HG03196 (cell line): ENCODE data around the gene BLOC1S1.

Source experiments
- ATAC-seq: cut with Tn5 transposase; IDR thresholded peaks from one replicate; pipeline ENCODE4 v1.9.1; 2021; ENCODE audit not compliant: unreplicated experiment

BLOC1S1 gene

DNA sequence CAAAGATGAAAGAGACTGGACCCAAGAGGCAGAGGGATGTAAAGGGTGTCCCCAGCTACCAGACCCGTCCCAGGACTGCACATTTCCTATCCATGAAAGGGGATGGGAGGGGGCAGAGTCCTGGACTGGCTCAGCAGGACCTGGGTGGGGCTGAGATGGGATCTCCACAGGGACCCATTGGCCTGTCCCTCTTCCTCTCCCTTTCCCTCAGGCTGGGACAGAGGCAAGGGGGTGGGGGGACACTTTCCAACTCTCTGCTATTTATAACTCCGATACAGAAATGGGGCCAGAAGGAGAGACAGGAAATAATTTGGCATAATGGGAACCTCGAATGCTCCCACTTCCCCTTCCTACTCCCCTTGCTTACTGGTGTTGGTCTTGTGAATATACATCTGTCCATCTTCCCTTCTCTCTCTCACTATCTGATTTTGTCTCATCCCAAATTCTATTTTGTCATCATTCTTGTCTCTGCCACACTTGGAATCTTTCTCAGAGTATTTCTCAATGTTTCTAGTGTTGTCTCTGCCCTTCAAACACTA, 7.1 kb upstream of the BLOC1S1 start:
- no peak for ATAC-seq

DNA sequence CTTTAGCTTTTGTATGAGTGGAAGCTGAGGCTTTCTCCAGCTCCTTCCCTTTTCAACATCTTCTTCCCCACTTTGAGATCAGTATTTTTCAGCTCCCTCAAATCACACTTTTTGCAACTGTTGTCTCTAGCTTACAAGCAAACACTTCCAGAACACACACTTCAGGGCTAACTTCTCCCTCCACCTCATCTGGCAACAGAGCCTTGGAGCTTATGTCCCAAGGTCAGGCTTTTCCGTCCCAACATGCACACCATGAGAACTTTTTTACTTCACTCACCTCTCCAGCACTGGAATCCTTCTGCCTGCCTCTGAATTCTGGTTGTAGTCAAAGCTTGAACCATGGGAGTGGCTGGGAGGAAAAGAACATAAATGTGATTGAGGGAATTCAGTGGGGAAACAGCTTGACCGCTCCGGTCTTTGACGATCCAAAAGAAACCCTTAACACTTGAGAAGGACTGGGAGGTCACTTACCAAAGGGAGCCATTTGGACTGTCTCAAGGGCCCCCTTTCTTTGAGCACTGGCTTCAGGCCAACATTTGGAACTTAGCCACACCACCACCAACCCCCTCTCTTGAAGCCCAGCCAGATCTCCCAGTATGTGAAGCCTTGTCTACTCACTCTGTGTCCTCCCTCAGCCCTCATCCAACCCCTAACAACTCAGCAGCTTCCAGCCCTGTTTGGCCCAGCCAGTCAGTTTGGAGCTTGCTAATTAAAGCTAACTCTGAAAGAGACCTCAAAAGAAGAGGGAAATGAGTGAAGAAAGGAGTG, 3.9 kb upstream of the BLOC1S1 start:
- no peak for ATAC-seq

DNA sequence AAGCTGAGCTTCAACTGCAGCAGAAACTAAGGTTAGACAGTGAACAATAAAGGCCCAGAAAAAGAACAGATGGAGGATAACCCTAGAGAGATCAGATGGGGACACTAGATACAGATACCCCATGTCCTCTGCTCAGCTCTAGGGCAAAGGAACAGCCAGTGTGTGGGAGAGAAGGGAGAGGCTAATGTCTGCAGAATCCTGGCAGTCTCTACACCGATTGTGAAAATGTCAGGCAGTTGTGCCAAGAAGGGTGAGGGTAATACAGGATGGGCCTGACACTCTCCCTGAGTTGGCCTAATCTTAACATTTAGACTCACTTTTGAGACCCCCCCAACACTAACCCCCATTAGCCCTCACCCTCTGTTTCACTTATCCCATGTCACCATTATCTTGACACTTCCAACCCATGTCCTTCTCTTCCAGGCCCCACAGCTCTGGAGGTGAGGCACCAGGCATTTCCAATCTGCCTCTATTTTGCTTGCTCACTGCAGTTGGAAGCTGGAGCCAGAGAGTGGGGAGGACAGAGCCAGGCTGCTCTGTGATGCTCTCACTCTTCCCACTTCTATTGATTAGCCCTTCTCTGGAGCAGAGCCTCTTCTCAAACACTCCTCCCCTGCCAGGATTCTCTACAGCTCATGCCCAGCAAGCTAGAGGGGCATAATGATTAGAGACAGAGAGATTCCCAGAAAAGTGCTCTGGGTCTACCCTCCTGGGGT, 3.0 kb upstream of the BLOC1S1 start:
- ATAC-seq, result no peak

DNA sequence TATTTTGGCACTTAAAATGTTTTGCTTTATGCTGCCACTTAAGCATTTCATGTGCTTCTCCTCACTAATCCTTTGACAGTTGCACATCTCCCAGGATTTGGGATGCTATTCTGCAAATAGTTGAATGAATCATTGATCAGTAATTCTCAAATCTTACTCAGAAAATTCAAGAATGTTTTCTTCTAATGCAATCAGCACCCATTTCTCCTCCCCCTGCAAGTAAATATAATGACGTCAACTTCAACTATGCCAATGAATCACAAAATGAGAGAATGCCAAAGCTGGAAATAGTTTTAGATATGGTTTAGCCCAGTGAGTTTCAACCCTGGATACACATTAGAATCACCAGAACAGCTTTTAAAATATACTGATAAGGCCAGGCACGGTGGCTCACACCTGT, 2.1 kb upstream of the BLOC1S1 start:
- ATAC-seq, result no peak

DNA sequence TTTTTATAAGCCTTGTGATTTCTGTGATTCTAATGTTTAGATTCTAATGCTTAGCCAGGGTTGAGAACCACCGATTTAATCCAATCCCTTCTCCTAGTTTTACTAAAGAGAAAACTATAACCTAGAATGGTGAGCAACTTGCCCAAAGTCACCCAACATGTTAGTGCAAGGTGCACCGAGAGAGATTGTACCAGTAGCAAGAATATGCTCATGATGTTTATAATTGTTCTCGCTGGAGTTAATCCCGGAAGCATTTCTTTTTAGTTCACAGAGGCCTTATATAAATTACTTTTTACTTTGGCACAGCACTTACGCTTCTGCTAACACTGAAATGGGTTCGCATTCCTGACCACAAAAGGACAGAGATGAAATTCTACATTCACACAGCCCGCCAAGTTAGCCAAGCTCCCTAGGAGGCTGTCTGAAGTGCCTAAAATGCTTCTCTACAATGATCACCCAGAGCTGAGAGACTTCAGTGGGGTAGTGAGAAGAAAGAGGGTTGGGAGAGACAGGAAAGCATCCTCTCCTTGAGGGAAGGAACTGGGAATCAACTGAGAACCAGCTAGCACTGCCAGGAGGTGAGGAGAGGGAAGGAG, 579 bp upstream of the BLOC1S1 start:
- no peak for ATAC-seq

DNA sequence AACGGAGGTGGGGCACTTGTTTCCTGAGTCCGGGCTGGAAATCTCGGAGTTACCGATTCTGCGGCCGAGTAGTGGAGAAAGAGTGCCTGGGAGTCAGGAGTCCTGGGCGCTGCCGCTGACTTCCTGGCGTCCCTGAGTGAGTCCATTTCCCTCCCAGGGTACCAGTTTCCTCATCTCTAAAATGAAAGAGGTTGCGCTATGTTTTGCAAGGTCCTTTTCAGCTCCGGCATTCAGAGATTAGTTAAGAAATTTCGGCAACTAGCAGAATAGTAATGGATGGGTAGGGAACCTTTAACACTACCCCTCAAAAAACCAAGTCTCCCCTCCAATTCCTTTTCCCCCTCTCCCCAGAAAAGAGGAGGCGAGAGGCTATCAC, 724 bp downstream of the BLOC1S1 start:
- no peak for ATAC-seq

DNA sequence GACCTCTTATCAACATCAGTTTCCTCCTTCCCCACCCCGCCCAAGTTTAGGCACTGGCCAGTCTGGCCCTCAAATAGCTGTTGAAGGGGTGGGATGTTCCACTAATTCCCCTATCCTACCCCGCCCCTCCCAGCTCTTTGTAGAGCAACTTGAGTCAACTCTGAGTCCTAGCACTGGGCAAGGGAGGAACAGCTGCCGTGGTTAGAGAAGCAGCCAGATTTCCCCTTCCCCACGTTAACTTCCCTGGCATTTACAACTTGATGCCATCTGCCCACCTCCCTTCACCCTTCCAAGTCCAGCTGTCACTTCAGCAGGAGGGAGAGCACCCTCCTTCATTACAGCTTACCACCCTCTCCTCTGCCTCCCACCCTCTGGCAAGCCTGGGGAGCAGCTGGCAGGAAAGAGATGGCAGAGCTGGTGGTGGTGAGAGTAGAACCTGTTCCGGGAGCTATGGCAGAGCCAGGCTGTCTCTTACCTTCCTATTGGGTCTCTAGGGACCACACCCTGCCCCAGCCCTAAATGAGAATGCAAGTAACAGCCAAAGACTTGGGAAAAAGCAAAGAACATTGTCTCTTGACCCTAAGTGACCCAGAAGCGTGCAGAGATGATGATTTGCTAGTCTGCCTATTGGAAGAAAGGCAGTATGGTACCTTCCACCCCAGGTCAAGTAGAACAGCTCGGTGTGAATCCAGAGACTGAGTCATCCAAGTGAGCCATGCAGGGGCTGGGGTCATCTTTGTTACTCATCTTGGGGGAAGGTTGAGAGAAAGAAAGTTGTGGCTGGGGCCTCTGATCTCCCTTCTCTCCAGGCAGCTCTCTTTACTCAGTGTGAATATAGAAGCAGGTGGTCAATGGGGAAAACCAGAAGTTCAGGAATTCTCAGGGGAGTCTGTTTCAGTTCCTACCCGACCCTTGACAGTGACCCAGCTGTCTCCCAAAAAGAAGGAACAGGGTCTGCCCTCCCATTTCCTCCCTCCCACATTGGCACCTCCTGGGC, 1.5 kb downstream of the BLOC1S1 start:
- no peak for ATAC-seq

DNA sequence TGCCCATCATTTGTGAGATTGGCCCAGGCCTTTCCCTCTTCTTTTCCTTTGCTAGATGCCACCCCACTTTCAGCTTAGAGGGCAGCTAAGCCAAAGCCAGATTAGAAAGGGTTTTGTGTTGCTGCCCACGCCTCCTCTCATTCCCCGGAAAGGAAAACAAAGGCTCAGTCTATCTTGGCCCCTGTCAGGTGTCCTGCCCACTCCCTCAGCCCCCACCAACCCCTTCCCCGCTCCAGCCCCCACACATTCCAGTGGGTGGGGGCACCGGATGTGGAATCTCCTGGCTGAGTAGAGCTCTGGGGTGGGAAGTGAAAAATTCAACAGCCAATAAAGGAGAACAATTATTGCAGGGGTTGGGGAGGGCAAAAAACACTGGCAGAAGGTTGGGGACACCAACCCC, 2.2 kb downstream of the BLOC1S1 start:
- ATAC-seq, result no peak

DNA sequence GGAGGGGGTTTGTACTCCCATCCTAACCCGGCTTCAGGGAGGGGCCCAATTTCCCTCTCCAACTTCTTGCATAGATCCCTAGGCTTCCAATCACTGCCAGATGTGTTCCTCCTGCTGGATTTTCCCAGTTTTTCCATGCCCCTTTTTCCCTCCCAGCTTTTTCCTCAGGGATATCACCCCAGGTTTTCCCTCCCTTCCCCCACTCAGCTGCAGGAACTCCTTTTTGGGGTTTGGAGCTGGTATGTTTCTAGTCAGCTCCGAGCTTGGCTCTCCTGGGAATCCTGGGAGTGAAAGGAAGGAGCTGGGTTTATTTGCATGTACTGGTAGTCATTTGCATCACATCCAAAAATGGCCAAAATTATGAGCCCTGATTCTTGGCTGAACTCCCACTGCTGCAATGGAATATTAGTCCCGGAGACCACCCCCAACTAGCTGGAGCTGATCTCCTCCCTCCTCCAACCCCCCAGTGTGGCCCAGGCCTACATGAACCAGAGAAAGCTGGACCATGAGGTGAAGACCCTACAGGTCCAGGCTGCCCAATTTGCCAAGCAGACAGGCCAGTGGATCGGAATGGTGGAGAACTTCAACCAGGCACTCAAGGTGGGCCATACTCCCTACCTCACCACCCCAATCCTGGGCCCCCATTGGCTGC, 2.9 kb downstream of the BLOC1S1 start:
- no peak for ATAC-seq

DNA sequence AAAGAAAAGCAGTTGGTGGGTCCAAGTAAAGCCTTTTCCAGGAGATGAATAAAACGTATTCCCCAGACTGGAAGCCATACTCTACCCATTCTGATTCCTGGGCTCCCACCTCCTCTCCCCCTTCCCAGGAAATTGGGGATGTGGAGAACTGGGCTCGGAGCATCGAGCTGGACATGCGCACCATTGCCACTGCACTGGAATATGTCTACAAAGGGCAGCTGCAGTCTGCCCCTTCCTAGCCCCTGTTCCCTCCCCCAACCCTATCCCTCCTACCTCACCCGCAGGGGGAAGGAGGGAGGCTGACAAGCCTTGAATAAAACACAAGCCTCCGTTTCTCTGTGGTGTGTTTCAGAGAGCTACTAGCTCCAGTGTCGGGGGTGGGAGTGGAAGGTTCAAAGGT, 3.5 kb downstream of the BLOC1S1 start:
- no peak for ATAC-seq

DNA sequence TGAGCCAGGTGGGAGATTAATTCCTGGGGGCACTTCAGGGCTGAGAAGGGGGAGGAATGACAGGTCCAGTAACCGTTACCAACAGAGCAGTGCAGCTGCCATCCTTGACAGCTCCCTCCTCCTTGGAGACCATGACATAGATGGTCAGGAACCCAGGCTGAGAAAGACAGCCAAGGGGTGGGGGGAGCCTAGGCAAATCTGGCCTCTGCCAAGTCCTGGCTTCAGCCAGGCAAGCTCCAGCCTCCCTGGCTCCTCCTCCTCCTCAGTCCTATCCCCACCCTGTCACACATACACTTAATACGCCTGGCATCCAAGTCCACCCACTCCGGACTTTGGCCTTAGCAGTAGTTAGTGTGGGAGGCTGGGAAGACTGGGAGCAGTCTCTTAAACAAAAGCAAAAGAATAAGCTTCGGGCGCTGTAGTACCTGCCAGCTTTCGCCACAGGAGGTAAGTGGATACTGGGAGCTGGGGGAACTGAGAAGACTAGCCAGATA, 4.3 kb downstream of the BLOC1S1 start, which contains the start of gene RDH5:
RDH5 (plus strand) TSS at position 323 of the 494 bp plus-strand sequence. CDS start 792 bp downstream, outside the sequence.
- ATAC-seq, result no peak

DNA sequence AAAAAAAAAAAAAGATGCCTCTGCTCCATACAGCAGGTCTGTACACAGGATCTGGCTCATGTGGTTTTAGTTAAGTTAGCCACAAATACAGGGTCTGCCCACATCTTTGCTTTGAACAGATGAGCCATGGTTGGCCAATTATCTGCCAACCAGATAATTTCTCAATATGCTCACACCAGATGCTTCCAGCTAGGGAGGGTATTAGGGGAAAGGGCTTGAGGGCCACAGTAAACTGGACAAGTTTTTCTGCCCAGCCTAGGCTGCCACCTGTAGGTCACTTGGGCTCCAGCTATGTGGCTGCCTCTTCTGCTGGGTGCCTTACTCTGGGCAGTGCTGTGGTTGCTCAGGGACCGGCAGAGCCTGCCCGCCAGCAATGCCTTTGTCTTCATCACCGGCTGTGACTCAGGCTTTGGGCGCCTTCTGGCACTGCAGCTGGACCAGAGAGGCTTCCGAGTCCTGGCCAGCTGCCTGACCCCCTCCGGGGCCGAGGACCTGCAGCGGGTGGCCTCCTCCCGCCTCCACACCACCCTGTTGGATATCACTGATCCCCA, 5.1 kb downstream of the BLOC1S1 start:
- ATAC-seq, result no peak

DNA sequence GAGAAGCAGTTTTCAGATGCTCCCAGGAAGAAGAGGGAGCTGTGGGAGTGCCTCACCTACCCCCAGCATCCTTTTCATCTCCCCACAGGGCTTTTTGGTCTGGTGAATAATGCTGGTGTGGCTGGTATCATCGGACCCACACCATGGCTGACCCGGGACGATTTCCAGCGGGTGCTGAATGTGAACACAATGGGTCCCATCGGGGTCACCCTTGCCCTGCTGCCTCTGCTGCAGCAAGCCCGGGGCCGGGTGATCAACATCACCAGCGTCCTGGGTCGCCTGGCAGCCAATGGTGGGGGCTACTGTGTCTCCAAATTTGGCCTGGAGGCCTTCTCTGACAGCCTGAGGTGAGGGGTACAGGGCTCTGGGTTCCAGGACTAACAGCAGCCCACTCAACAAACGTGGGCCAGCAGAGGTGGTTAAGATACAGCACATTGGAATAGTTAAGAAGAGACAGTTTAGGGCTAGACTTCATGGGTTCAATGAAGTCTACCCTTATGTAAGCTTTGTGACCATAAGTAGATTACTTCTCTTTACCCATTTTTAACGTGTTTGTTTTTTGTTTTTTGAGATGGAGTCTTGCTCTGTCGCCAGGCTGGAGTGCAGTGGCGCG, 5.9 kb downstream of the BLOC1S1 start:
- no peak for ATAC-seq

DNA sequence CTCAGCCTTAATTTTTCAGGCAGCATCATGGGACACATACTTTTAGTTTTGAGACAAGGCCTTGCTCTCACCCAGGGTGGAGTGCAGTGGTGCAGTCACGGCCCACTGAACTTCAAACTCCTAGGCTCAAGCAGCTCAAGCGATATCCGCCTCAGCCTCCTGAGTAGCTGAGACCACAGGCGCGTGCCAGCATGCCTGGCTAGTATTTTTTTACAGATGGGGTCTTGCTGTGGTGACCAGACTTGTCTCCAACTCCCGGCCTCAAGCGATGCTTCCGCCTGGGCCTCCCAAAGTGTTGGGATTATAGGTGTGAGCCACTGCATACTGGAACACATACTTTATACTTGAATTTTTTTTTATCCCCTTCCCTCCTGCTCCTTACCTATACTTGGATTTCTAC, 7.1 kb downstream of the BLOC1S1 start:
- ATAC-seq, result no peak

DNA sequence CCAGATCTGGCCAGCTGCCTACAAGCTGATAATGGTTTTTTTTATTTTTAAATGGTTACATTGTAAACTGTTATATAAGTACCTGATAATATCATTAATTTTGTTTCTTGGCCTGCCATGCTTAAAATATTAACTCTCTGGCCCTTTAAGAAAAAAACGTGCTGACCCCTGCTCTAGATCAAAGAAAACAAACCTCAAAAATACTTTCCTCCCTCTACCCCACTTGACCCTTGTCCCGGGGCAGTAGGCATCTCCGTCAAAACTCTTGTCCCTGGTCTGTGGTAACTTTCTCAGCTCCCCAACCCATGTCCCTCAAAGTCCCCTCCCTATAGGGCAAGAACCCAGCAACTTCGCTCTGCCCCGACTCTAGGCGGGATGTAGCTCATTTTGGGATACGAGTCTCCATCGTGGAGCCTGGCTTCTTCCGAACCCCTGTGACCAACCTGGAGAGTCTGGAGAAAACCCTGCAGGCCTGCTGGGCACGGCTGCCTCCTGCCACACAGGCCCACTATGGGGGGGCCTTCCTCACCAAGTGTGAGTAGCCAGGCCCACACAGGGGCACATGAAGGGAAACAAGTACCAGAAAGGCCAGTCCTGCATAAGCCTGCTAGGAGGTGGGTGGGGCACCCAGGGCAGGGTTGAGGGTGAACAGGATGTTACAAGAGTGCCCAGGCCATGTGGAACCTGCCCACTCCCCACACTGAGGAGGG, 7.8 kb downstream of the BLOC1S1 start:
- no peak for ATAC-seq

DNA sequence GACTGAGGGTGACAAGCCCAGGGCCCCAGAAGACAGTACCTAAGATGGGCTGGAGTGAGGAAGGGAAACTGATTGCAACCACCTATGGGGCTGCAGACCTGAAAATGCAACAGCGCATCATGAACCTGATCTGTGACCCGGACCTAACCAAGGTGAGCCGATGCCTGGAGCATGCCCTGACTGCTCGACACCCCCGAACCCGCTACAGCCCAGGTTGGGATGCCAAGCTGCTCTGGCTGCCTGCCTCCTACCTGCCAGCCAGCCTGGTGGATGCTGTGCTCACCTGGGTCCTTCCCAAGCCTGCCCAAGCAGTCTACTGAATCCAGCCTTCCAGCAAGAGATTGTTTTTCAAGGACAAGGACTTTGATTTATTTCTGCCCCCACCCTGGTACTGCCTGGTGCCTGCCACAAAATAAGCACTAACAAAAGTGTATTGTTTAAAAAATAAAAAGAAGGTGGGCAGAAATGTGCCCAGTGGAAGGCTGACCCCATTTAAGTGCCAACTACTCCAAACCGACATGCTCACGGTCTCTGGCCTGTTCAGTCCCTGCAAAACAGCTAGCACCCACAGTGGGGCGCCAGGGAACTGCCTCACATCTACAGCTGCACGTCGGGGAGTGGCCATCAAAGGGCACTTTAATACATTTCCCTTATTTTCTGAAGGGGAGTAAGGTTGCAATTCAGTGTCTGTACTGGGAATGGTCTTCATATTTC, 8.5 kb downstream of the BLOC1S1 start:
- no peak for ATAC-seq

DNA sequence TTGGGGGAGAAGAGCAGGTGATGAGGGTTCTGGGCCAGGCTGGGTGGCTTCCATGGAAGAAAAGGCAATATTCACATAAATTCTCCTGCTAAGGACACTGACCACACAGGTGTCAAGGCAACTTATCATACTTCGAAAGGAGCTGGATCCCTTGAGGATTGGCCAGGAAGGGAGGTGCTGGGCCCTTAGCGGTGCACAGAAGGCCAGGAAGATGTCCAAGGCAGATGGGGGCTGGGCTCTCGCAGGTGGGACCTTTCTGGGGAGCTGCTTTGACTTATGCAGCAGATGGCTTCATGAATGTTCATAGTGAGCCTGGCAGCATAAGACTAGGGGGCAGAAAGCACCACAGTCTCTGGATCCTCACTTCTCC, 9.1 kb downstream of the BLOC1S1 start:
- no peak for ATAC-seq

DNA sequence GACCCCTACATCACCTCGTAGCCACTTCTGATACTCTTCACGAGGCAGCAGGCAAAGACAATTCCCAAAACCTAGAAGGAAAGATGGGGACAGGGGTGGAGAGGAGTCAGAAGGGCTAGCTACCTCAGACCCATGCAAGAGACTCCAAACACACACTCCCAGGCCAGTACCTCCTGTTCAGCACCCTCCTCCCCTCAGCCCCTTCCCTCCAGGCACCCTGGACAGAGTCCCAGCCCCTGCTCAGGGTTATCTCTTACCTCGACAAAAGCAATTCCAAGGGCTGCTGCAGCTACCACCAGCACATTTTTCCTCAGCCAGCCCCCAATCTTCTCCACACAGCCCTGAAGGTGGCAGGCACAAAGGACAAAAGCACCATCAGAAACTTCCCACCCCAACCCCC, 9.7 kb downstream of the BLOC1S1 start:
- ATAC-seq, result no peak
